Activated CD4-positive, CD25-positive, alpha-beta regulatory T cell (primary cell): ENCODE results near the gene PIAS1.
"Not testable (repeated sequence)": the region's sequence is repeated elsewhere in the genome, so short reads cannot be mapped to it uniquely, and the experiment has no call there.

Source experiments
- DNase-seq, 4 experiments: peaks; one replicate each; lab custom pipeline; 2025; lab: John Stamatoyannopoulos, UW

Gene PIAS1

DNA sequence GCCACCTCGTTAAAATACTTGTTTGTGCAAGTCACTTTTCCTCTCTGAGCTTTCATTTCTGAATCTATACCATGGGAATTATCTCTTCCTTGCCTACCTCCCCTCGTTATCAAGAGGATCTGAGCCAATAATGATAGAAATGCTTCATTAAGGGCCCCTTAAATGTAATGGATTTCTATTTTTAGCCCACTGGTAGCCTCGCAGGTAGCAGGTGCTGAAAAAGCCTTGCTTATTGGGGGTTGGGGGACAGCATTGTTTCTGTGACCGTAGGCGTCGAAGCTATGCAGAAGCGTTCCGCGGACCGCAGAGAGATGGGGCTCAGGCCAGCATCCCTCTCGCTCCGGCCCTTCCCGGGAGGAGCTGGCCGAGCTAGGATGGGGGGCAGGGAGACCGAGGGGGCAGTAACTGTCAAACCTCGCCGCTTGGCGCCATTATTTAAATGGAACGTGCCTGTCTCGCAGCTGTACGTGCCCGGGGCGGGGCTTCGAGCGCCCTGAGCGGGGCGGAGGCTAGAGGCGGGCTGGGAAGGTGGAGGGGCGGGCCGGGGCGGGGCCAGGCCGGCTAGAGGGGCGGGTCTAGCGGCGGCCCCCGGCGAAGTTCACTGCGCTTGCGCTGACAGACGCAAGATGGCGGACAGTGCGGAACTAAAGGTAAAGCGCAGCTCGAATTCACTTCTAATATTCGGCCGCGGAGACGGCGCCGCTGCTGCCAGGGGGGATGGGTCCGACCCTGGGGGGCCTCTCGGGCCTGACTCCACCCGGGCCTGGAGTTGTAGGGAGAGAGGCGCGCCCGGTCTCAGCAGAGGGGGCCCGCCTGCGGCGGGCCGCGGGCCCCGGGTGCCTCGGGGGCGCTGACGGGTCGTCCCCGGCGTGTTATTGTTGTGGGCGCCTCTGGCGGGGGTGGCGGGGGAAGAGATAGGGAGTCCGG lies at the start of gene PIAS1:
Gene PIAS1, plus strand, starts transcription at position 615 of the 927 bp plus-strand sequence. Its CDS starts 12 bp downstream, at position 627.
- peak; percentile 92 to 95 (median 93) for DNase-seq

DNA sequence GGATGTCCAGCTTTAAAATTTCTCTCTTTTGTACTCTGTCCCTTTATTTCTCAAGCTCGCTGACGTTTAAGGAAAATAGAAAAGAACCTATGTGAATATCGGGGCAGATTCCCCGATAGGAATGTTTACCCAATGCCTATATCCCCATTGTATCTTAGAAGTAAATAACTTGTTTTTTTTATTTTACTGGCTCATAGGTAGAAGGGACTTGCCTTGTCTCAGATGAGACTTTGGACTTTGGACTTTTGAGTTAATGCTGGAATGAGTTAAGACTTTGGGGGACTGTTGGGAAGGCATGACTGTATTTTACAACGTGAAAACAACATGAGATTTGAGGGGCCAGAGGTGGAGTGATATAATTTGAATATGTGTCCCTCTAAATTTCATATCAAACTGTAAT lies 46.5 kb upstream of the PIAS1 start:
- not testable (repeated sequence) for DNase-seq

- no peak for DNase-seq
Observed at GRCh38 chr15:68010361-68011153, 43.6 kb upstream of the PIAS1 start.

GRCh38 chr15:68012911-68013310 lies 41.2 kb upstream of the PIAS1 start:
- no peak for DNase-seq

DNA sequence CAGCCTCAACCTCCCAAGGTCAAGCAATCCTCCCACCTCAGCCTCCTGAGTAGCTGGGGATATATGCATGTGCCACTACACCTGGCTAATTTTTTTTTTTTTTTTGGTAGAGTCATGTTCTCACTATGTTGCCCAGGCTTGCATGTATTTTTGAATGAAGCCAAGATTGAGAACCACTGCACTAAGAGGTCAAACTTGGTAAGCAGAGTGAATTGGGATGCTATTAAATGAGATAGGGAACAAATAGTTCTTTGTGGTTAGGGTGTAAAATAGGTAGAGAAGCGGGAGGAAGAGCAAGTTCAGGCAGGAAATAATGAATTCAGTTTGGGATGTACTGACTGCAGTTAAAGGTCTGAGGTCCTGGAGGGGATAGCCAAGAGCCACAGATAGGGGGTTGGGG lies 39.9 kb upstream of the PIAS1 start:
- DNase-seq, result no peak

GRCh38 chr15:68015244-68015643 lies 38.9 kb upstream of the PIAS1 start:
- DNase-seq, result no peak

DNA sequence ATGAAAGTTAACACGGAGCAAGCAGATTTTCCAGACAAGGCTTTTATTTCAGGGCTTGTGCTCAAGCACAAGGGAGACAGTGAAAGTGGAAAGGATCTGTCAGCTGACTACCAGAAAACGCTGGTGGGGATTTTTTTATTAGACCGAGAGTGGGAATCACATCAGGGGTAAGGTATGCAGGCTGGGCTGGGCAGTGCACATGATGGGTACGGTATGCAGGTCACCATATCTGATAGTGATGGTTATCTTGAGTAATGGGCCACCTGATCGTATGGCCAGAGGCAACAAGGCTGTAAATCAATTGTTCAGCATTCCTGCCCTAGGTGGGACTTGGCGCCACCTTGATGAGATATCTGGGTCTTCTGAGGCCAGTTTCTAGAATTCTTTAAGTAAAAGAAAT lies 36.9 kb upstream of the PIAS1 start:
- DNase-seq, result no peak

DNA sequence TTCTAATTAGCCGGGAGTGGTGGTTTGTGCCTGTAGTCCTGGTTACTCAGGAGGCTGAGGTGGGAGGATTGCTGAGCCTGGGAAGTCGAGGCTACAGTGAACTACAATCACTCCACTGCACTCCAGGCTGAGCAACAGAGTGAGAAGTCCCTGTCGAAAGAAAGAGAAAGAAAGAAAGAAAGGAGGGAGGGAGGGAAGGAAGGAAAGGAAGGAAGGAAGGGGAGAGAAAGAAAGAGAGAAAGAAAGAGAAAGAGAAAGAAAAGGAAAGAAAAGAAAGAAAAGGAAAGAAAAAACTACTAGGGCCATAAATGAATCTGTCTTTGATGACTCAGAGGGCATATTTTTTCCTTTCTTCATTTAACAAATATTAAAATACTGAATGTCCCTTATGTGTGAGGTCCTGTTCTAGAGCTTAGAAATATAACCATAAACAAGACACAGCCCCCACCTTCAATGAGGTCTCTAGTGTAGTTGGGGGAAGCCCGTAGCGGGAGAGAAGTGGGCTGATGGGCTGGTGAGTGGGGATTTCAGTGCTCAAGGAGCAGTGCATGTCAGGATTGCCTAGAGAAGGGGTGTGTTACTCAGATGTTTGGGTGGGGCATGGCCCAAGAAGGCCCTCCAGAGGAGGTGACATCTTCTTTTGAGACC lies 35.2 kb upstream of the PIAS1 start:
- no peak for DNase-seq

- no peak for DNase-seq
Observed at GRCh38 chr15:68019814-68020525, 34.1 kb upstream of the PIAS1 start.

GRCh38 chr15:68020685-68021084 lies 33.4 kb upstream of the PIAS1 start:
- no peak for DNase-seq

DNA sequence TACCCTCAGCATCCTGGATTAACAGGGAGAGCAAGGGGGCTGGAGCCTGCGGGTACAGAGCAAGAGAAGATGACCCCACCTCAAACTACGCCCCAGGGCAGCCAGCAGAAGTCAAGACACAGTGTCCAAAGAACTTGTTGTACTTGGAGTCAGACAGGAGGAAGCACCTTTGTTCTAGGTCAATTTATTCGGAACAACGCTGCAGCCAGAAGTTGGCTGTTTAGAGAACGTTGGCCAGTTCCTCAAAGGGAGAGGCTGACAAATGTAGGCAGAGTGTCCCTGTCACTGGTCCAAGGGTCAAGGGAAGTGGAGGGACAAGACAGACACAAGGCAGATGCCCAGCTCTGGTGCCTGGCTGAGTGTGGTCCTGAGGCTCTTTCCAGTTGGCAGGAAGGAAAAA lies 32.1 kb upstream of the PIAS1 start:
- no peak for DNase-seq

DNA sequence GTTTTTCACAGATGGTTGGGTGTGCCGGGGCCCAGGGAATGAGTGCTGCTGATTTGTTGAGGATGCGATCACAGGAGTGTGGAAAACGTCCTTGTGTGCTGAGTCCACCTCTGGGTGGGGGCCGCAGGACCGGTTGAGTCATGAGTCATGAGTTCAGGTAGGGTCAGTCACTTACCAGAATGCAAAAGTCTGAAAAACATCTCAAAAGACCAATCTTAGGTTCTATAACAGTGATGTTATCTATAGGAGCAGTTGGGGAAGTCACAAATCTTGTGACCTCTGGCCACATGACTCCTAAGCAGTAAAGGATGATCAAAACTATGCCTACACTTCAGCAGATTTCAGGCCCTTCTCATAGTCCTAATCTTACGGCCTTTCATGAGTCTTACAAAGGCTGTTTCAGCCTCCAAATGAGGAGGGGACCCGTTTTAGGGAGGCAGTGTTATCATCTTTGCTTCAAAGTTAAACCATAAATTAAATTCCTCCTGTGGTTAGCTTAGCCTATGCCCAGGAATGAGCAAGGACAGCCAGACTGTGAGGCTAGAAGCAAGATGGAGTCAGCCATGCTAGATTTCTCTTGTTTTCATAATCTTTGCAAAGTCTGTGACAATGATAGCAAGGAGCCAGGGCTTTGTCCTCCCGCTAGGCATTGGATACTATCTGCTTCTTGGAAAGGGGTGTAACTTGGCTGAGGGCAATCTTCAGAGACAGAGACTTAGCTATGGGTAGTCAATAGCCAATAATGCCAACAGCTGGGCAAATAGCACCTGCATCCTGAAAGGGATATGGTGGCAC lies 30.6 kb upstream of the PIAS1 start:
- DNase-seq, result no peak

DNA sequence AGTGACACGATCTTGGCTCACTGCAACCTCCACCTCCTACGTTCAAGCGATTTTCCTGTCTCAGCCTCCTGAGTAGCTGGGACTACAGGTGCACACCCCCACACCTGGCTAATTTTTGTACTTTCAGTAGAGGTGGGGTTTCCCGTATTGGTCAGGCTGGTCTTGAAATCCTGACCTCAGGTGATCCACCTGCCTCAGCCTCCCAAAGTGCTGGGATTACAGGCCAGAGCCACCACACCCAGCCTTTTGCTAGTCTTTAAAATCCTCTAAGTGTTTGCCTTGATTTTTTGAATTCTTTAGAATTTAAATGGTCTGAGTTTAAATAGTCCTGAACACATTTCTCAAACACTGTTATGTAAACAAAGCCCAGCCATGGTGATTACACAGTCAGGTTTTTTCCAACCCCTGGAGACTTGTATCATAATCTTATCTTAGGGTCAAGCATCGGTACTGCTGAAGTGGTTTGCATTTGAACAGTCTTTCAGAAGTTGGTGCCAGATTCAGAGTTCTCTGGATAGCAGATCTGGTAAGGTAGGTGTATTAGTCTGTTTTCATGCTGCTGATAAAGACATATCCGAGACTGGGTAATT lies 28.2 kb upstream of the PIAS1 start:
- no peak for DNase-seq

DNA sequence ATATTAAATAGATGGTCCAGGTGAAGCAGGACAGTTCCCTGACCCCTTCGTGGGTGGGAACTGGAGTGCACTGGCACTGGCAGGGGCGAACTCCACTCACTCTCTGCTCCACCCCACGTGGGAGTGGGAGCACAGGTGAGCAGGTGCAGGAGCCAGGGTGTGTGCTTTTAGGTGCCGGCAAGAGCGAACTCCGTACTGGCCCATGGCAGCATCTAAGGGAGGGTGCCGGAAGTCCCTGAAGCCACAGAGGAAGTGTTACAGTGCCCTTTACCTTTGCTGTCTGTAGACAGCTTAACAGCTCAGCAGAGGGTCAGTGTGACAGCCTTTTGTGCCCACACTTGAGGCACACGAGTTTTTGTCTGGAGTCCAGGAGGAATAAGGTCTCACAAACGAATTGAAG lies 26.7 kb upstream of the PIAS1 start:
- no peak for DNase-seq

DNA sequence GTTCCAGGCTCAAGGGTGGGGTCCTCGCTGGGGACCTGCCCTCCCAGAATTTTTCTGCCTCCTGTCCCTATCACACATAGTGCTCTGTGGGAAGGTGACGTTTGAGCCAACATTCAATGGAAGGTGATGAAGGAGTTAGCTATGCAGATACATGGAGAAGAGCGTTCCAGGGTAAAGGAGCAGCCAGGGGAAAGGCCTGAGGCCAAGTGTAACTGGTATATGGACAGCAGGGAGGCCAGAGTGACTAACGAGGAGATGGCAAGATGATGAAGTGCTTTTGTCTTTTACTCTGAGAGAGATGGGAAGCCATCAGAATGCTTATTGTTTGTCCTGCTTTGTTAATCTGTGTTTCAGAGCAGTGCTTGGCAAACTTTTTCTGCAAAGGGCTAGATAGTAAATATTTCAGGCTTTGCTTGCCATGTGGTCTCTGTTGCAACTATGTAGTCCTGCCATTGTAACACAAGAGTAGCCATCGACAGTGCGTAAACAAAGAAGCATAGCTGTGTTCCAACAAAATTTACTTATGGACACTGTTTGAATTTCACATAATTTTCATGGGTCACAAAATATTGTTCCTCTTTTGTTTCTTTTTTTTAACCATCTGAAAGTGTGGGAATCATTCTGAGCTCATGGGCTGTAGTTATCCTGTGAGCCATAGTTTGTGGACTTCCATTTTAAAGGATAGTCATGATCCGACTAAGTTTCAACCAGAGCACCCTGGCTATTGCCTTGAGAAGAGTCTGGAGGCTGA lies 25.8 kb upstream of the PIAS1 start:
- no peak for DNase-seq

GRCh38 chr15:68028888-68029207 lies 25.3 kb upstream of the PIAS1 start:
- DNase-seq, result no peak

GRCh38 chr15:68029959-68030358 lies 24.2 kb upstream of the PIAS1 start:
- no peak for DNase-seq

- DNase-seq, result no peak
Observed at GRCh38 chr15:68031404-68031803, 22.7 kb upstream of the PIAS1 start.

DNA sequence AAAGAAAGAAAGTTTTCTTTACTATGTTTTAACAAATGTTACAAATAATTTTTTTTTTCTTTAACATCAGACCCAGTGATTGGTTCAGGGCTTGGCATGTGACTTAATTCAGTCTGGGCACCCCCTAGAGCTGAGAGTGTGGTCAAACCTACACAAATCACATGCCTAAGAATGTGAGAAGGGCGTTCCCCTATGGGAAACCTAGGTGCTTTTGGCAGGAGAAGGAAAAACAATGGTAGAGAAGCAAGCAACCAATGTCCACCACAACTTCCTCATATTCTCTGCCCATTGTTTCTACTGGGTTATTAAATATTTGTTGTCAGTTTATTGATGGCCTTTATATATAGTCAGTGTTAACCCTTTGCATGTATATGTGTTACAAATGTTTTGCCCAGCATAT lies 21.4 kb upstream of the PIAS1 start:
- no peak for DNase-seq

DNA sequence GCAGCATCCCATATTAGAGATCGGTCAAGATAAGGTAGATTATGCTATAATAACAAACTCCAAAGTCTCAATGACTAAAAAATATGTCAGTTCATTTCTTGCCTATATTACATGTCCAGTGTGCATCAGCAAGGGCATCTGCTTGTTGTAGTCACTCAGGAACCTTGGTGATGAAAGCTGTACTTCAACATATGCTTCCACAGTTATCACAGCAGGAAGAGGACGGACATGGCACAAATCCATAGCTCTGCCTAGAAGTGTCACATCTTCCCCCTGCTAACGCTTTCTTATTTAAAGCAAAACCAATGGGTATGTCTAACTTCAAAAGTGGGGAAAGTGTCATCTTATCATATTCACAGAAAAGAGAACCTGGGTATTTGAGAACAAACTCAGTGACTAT lies 20.0 kb upstream of the PIAS1 start:
- no peak for DNase-seq
